Colonic mucosa (tissue), 4 donors: ENCODE measurements around the gene SLC16A13. TPM values are rescaled to one million over a fixed set of nuclear protein-coding genes. Genes with fewer than 3 reads are reported as not detected.
"Not testable (repeated sequence)": the region's sequence is repeated elsewhere in the genome, so short reads cannot be mapped to it uniquely, and the experiment has no call there.

Experiments used
- DNase-seq: peaks from one replicate; pipeline ENCODE4 v3.0.0-alpha.2; 2020
- H3K27ac ChIP-seq: fragments of 200-600 bp; one replicate; pipeline ENCODE4 v1.8.0; 2021
- H3K27me3 ChIP-seq: fragments of 200-600 bp; one replicate; pipeline ENCODE4 v1.8.0; 2021
- H3K36me3 ChIP-seq: fragments of 200-600 bp; one replicate; pipeline ENCODE4 v1.8.0; 2021
- H3K4me1 ChIP-seq: fragments of 200-600 bp; one replicate; pipeline ENCODE4 v1.8.0; 2021; ENCODE audit warnings: mild to moderate bottlenecking
- H3K4me3 ChIP-seq: fragments of 200-600 bp; one replicate; pipeline ENCODE4 v1.8.0; 2021
- H3K9ac ChIP-seq, 2 donors: one replicate each; pipeline ENCODE4 v1.7.0; 2013; ENCODE audit warnings: control low read depth in 2 of 2, low read depth in 2 of 2, low read length in 2 of 2
- H3K9me3 ChIP-seq: fragments of 200-600 bp; one replicate; pipeline ENCODE4 v1.8.0; 2021
- intact Hi-C: fragments of 100-400 bp; cut with DNase I; formaldehyde crosslinking; loops from one replicate; pipeline ENCODE4 v1.14.1; 2022
- total RNA-seq, 2 donors: library from RNA; stranded (reverse); fragmentation: NEBNext Ultra II Directional in 1 of 2; extraction: Animal tissue kit (Norgen Biotek cat#: 25700) in 1 of 2; gene quantifications; one replicate each; pipeline ENCODE4 v1.2.1, GENCODE V29; 2021
- TF ChIP-seq, protein P1 (sequence below): fragments of 200-600 bp; IDR thresholded peaks from one replicate; pipeline ENCODE4 v1.8.0; 2022; ENCODE audit warnings: antibody characterized with exemption, mild to moderate bottlenecking
- donor health status: healthy.
- donor health status: DM: no; HTN: no; CAD: no.
- donor health status: DM: no; HTN: no; CAD: no.

The SLC16A13 gene
- total RNA-seq, 2 donors from 2014 or later, result 11.0 to 13.9 TPM

DNA sequence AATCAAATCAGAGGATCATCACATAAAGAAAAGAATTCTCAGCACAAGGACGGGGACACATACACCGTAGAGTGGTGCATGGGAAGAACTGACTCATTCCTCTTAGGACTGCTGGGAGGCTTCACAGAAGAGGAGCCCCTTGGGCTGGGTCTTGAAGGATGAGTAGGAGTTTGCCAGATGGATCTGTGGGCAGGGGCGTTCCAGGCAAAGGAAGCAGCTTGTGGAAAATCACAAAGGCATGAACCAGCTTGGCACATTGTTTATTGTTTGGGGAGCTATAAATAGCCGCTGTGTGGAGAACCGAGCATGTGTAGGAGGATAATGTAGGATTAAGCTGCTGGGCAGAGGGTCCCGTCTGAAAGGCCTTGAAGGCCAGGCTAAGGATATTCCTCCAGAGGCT is 13.2 kb downstream of the SLC16A13 start:
- TF ChIP-seq, protein P1, sequence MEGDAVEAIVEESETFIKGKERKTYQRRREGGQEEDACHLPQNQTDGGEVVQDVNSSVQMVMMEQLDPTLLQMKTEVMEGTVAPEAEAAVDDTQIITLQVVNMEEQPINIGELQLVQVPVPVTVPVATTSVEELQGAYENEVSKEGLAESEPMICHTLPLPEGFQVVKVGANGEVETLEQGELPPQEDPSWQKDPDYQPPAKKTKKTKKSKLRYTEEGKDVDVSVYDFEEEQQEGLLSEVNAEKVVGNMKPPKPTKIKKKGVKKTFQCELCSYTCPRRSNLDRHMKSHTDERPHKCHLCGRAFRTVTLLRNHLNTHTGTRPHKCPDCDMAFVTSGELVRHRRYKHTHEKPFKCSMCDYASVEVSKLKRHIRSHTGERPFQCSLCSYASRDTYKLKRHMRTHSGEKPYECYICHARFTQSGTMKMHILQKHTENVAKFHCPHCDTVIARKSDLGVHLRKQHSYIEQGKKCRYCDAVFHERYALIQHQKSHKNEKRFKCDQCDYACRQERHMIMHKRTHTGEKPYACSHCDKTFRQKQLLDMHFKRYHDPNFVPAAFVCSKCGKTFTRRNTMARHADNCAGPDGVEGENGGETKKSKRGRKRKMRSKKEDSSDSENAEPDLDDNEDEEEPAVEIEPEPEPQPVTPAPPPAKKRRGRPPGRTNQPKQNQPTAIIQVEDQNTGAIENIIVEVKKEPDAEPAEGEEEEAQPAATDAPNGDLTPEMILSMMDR, result no peak
- Histone ChIP-seq H3K9me3 (no peaks in the 10 kb centered on the region), H3K27ac (no peak overlapping the region), H3K4me3 (no peak overlapping the region), H3K27me3 (no peaks in the 10 kb centered on the region), H3K4me1 (peaks cover under 1% of the 10 kb centered on the region), H3K9ac (no peak overlapping the region), H3K36me3 (no peaks in the 10 kb centered on the region)
- intact Hi-C loops, result no loop called here
- no peak for DNase-seq

DNA sequence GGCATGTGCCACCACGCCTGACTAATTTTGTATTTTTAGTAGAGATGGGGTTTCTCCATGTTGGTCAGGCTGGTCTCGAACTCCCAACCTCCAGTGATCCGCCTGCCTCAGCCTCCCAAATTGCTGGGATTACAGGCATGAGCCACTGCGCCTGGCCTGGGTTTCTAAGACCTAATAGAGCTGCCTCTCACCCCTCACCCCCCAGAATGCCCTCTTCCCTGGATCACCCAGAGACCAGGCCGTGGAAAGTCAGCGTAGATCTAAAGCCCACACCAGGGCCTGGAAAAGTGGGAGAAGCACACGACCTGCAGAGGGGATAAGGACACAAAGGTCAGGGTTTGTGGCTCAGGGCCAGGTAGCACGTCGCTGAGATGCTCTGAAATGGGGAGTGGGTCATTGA is 14.8 kb downstream of the SLC16A13 start:
- not testable (repeated sequence) for H3K36me3 ChIP-seq, H3K4me3 ChIP-seq, H3K27ac ChIP-seq, H3K9me3 ChIP-seq, DNase-seq, H3K4me1 ChIP-seq, H3K9ac ChIP-seq, H3K27me3 ChIP-seq
- intact Hi-C loops, result loop anchor here (2.0 to 5.0 kb wide), 2 partner anchors 126 to 297 kb away; no protein-coding TSS in a partner anchor

DNA sequence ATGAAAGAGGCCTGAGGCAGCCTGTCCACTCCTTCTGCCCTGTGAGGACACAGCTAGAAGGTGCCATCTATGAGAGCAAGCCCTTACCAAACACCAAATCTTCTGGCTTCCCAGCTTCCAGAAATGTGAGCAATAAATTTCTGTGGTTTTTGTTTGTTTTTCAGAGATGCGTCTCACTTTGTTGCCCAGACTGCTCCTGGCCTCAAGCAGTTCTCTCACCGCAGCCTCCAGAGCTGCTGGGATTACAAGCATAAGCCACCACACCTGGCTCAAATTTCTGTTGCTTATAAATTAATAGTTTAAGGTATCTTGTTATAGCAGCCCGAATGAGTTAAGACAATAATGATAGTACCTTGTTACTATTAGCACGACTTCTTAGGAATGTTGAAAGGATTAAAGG is 20.6 kb downstream of the SLC16A13 start:
- TF ChIP-seq, protein P1, result no peak
- Histone ChIP-seq H3K4me1 (no peaks in the 10 kb centered on the region), H3K36me3 (no peaks in the 10 kb centered on the region), H3K27ac (no peak overlapping the region), H3K4me3 (no peak overlapping the region), H3K9ac (no peak overlapping the region), H3K9me3 (no peaks in the 10 kb centered on the region), H3K27me3 (no peaks in the 10 kb centered on the region)
- DNase-seq, result no peak
- intact Hi-C loops, result no loop called here

DNA sequence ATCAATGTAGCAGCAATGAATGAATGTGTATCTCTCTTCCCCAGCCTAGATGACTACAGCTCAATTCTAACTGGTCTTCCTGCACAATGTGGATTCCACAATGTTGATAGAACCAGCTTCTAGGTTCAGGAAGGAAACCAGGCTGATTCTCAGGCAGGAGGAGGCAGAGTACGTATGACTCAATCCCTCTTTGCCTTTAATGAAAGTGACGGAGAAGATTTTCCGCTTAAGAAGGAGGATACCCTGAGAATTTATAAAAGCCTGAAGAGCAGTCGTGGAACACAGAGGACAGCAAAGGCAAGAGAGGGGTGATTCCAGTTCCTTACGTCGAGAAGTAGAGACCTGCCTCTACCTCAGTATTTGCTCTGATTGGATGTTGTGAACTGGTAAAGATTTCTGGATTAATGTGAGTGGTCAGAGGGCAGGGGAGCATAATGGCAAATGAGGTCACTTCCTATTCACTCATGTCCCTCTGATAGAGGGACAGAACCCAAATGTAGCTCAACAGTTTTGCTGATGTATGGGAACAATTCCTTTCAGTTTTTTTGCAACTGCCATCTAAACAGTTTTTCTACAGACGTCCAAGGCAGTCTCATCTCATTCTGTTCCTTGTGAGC is 23.1 kb downstream of the SLC16A13 start:
- Histone ChIP-seq H3K27me3 (no peaks in the 10 kb centered on the region), H3K4me3 (no peak overlapping the region), H3K4me1 (no peaks in the 10 kb centered on the region), H3K9ac (no peak overlapping the region), H3K9me3 (no peaks in the 10 kb centered on the region), H3K27ac (no peak overlapping the region), H3K36me3 (no peaks in the 10 kb centered on the region)
- TF ChIP-seq, protein P1, result no peak
- intact Hi-C loops, result no loop called here
- no peak for DNase-seq

DNA sequence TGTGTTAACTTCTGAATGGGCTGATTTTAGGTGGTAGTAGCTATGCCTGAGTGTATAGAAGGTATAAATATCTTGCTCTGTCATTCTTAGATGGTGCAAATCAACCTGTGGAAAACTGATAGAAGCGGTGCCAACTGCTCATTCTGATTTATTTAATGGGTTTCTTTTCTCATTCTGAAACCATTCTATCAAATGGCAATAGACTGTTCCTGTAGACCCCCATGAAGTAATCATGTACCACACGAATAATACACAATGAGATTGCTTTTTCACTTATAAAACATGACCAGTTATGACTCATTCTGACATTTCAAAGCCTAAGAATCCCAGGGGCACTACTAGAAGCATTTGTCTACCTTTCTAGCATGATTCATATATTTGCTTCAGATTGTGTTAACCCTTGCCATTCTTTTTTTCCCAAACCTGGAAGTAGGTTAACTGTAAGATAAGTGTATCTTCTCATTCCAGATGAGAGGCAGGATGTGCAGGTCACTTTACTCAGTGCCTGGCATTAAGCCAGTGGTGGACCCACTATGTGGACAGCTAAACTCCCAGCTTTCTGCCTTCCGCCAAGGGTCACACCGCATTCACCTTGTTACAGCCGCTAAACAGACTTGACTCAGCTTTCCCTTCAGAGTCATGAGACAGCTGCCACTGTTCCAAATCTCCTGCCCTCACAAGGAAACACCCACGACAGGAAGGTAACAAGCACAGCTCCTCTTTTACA is 24.5 kb downstream of the SLC16A13 start:
- TF ChIP-seq, protein P1, result no peak
- H3K9ac ChIP-seq, result no peak overlapping the region
- intact Hi-C loops, result no loop called here
- H3K27ac ChIP-seq, result no peak overlapping the region
- H3K36me3 ChIP-seq, result no peaks in the 10 kb centered on the region
- H3K4me3 ChIP-seq, result no peak overlapping the region
- no peaks in the 10 kb centered on the region for H3K4me1 ChIP-seq
- no peaks in the 10 kb centered on the region for H3K27me3 ChIP-seq
- no peak for DNase-seq
- no peaks in the 10 kb centered on the region for H3K9me3 ChIP-seq

DNA sequence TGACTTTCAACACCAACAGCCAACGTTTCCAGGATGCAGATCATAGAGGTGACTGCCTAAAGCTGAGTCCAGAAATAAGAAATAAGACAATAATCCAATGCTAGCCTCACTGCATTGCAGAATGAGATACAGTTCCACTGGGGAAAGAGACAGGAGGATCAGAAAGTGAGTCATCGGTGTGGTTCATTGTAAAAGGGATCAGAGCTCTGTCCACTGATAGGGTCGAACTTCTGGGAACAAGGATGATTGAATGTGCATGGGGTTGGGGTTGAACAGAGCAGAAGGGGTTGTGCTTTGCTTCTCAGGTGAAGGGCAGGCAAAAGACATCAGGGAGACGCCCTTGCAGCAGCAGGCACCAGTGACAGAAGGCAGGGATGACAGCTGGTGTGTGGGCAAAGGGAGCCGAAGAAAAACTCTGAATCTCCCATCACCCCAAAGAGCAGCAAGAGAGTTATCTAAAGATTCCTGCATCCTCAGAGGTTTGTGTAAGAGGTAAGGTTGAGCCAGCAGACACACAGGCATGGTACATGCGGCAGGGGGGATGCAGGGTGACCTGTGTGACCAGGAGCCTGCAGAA is 27.8 kb downstream of the SLC16A13 start:
- H3K27ac ChIP-seq, result no peak overlapping the region
- DNase-seq, result no peak
- no peaks in the 10 kb centered on the region for H3K9me3 ChIP-seq
- no peaks in the 10 kb centered on the region for H3K4me1 ChIP-seq
- H3K4me3 ChIP-seq, result no peak overlapping the region
- no peaks in the 10 kb centered on the region for H3K36me3 ChIP-seq
- no peaks in the 10 kb centered on the region for H3K27me3 ChIP-seq
- intact Hi-C loops, result no loop called here
- no peak overlapping the region for H3K9ac ChIP-seq
- TF ChIP-seq, protein P1, result no peak
